Measurements from ENCODE around the gene BICD1.
"Not testable (repeated sequence)": the region's sequence is repeated elsewhere in the genome, so short reads cannot be mapped to it uniquely, and the experiment has no call there.

Gene BICD1

GRCh38 chr12:32181498-32182175 is 75.0 kb downstream of the BICD1 start:
- no peak for ATAC-seq
- no peak for DNase-seq

GRCh38 chr12:32183650-32184049 is 77.0 kb downstream of the BICD1 start:
- Mint-ChIP-seq H3K27ac (no peak overlapping the region), H3K9me3 (no peaks in the 10 kb centered on the region), H3K4me3 (no peak overlapping the region), H3K4me1 (no peaks in the 10 kb centered on the region), H3K27me3 (no peaks in the 10 kb centered on the region)
- ATAC-seq = no peak
- DNase-seq = no peak

More at GRCh38 chr12:32181498-32182175, 75.0 kb downstream of the BICD1 start:
- no peaks in the 10 kb centered on the region for H3K4me1 Mint-ChIP-seq
- H3K27ac Mint-ChIP-seq = no peak overlapping the region
- H3K4me3 Mint-ChIP-seq = no peak overlapping the region
- no peaks in the 10 kb centered on the region for H3K9me3 Mint-ChIP-seq
- H3K27me3 Mint-ChIP-seq = no peaks in the 10 kb centered on the region

GRCh38 chr12:32187127-32187526 is 80.5 kb downstream of the BICD1 start:
- not testable (repeated sequence) for H3K4me3 Mint-ChIP-seq, ATAC-seq, DNase-seq, H3K4me1 Mint-ChIP-seq, H3K27me3 Mint-ChIP-seq, H3K27ac Mint-ChIP-seq, H3K9me3 Mint-ChIP-seq

- Mint-ChIP-seq H3K4me1 (no peaks in the 10 kb centered on the region), H3K27me3 (no peaks in the 10 kb centered on the region), H3K27ac (no peak overlapping the region), H3K9me3 (peaks cover 31 to 35% of the 10 kb centered on the region in 2 donors), H3K4me3 (no peak overlapping the region)
- no peak for DNase-seq
- no peak for ATAC-seq
These were observed 84.8 kb downstream of the BICD1 start for GRCh38 chr12:32191445-32191844.

- H3K9me3 Mint-ChIP-seq = peaks cover 31 to 35% of the 10 kb centered on the region in 2 donors
- DNase-seq (no peak), ATAC-seq (peak; percentile 28)
- no peak overlapping the region for H3K4me3 Mint-ChIP-seq
- H3K27ac Mint-ChIP-seq = no peak overlapping the region
- no peaks in the 10 kb centered on the region for H3K27me3 Mint-ChIP-seq
- H3K4me1 Mint-ChIP-seq = peaks cover 6% of the 10 kb centered on the region
These were observed 89.9 kb downstream of the BICD1 start for GRCh38 chr12:32196250-32197198.

- no peak overlapping the region for H3K27ac Mint-ChIP-seq
- ATAC-seq (no peak), DNase-seq (no peak)
- no peak overlapping the region for H3K4me3 Mint-ChIP-seq
- peaks cover 29% of the 10 kb centered on the region in 2 donors for H3K9me3 Mint-ChIP-seq
- no peaks in the 10 kb centered on the region for H3K27me3 Mint-ChIP-seq
- peaks cover 6% of the 10 kb centered on the region for H3K4me1 Mint-ChIP-seq
These were observed 90.8 kb downstream of the BICD1 start for GRCh38 chr12:32197421-32197820.

GRCh38 chr12:32198555-32198954 is 91.9 kb downstream of the BICD1 start:
- H3K4me1 Mint-ChIP-seq = peaks cover 6% of the 10 kb centered on the region
- ATAC-seq = peak; percentile 80
- no peak for DNase-seq
- peaks cover 21 to 23% of the 10 kb centered on the region in 2 donors for H3K9me3 Mint-ChIP-seq
- H3K27ac Mint-ChIP-seq = no peak overlapping the region
- no peaks in the 10 kb centered on the region for H3K27me3 Mint-ChIP-seq
- no peak overlapping the region for H3K4me3 Mint-ChIP-seq

- no peak overlapping the region for H3K27ac Mint-ChIP-seq
- peaks cover 6% of the 10 kb centered on the region for H3K4me1 Mint-ChIP-seq
- ATAC-seq = no peak
- DNase-seq = no peak
- peaks cover 2 to 3% of the 10 kb centered on the region in 2 donors for H3K9me3 Mint-ChIP-seq
- no peaks in the 10 kb centered on the region for H3K27me3 Mint-ChIP-seq
- no peak overlapping the region for H3K4me3 Mint-ChIP-seq
These were observed 94.4 kb downstream of the BICD1 start for GRCh38 chr12:32201096-32201495.

- ATAC-seq (no peak), DNase-seq (no peak)
- Mint-ChIP-seq H3K4me3 (no peak overlapping the region), H3K4me1 (peaks cover 6% of the 10 kb centered on the region), H3K9me3 (no peaks in the 10 kb centered on the region), H3K27me3 (no peaks in the 10 kb centered on the region), H3K27ac (no peak overlapping the region)
These were observed 95.3 kb downstream of the BICD1 start for GRCh38 chr12:32201976-32202375.

GRCh38 chr12:32205731-32206130 is 99.1 kb downstream of the BICD1 start:
- H3K4me3 Mint-ChIP-seq = no peak overlapping the region
- H3K9me3 Mint-ChIP-seq = no peaks in the 10 kb centered on the region
- H3K27me3 Mint-ChIP-seq = no peaks in the 10 kb centered on the region
- H3K4me1 Mint-ChIP-seq = no peaks in the 10 kb centered on the region
- no peak for DNase-seq
- no peak for ATAC-seq
- no peak overlapping the region for H3K27ac Mint-ChIP-seq

GRCh38 chr12:32208355-32208754 is 101.7 kb downstream of the BICD1 start:
- Mint-ChIP-seq H3K9me3 (no peaks in the 10 kb centered on the region), H3K27ac (no peak overlapping the region), H3K27me3 (no peaks in the 10 kb centered on the region), H3K4me1 (no peaks in the 10 kb centered on the region), H3K4me3 (no peak overlapping the region)
- ATAC-seq = no peak
- no peak for DNase-seq

- no peak overlapping the region for H3K4me3 Mint-ChIP-seq
- no peaks in the 10 kb centered on the region for H3K9me3 Mint-ChIP-seq
- DNase-seq (no peak), ATAC-seq (no peak)
- H3K4me1 Mint-ChIP-seq = no peaks in the 10 kb centered on the region
- H3K27me3 Mint-ChIP-seq = no peaks in the 10 kb centered on the region
- no peak overlapping the region for H3K27ac Mint-ChIP-seq
These were observed 104.6 kb downstream of the BICD1 start for GRCh38 chr12:32211066-32211899.

GRCh38 chr12:32211900-32212156 is 105.2 kb downstream of the BICD1 start:
- Mint-ChIP-seq H3K27ac (no peak overlapping the region), H3K27me3 (no peaks in the 10 kb centered on the region), H3K4me3 (no peak overlapping the region), H3K9me3 (no peaks in the 10 kb centered on the region), H3K4me1 (no peaks in the 10 kb centered on the region)
- no peak for ATAC-seq
- DNase-seq = no peak

GRCh38 chr12:32214723-32215122 is 108.1 kb downstream of the BICD1 start:
- H3K9me3 Mint-ChIP-seq = peaks cover 0 to 7% of the 10 kb centered on the region in 2 donors
- DNase-seq = no peak
- H3K27ac Mint-ChIP-seq = peak overlapping the region in 1 of 2 donors; percentile 57
- no peaks in the 10 kb centered on the region for H3K27me3 Mint-ChIP-seq
- ATAC-seq = no peak
- peaks cover 8% of the 10 kb centered on the region for H3K4me1 Mint-ChIP-seq
- H3K4me3 Mint-ChIP-seq = no peak overlapping the region

GRCh38 chr12:32217354-32218310 is 111.0 kb downstream of the BICD1 start:
- Mint-ChIP-seq H3K27ac (peak overlapping the region in 1 of 2 donors; percentile 88), H3K4me3 (no peak overlapping the region), H3K9me3 (peaks cover 0 to 7% of the 10 kb centered on the region in 2 donors), H3K27me3 (no peaks in the 10 kb centered on the region), H3K4me1 (peaks cover 8% of the 10 kb centered on the region)
- ATAC-seq (no peak), DNase-seq (no peak)

Measured in stimulated activated naive CD8-positive, alpha-beta T cell treated with anti-CD3 and anti-CD28 coated beads, Interleukin-15, amount 100 ng/mL, for 72 hours (primary cell).